HEK293 (cell line): Measurements from ENCODE around the gene PAIP2.

ENCODE experiments used
- CTCF ChIA-PET: fragments of 350-600 bp; formaldehyde crosslinking; extraction: SDS; loops from one replicate; lab custom pipeline; 2021; ENCODE audit warnings: antibody characterized with exemption; lab: Yijun Ruan, JAX
- POLR2A ChIA-PET: fragments of 300-600 bp; formaldehyde crosslinking; extraction: SDS; loops from one replicate; lab custom pipeline; 2020; ENCODE audit warnings: antibody characterized with exemption, inconsistent platforms; lab: Yijun Ruan, JAX
- H3K27ac ChIP-seq: fragments of 200-500 bp; sonication (Bioruptor generic); 2 replicates; pipeline ENCODE4 v1.5.1; 2014; ENCODE audit warnings: low read depth, low read length, control low read depth, inconsistent platforms; ENCODE audit errors: extremely low read depth
- H3K36me3 ChIP-seq, 2 experiments: fragments of 200-500 bp in 1 of 2; sonication (Bioruptor generic) in 1 of 2; 1 replicate in 1 of 2; 2 replicates in 1 of 2; pipeline ENCODE4 v1.5.1; 2014 to 2017; ENCODE audit warnings: inconsistent platforms in 2 of 2, low read length in 2 of 2; ENCODE audit not compliant: control insufficient read depth in 2 of 2, insufficient read depth in 1 of 2
- H3K4me1 ChIP-seq: fragments of 200-500 bp; sonication (Bioruptor generic); 2 replicates; pipeline ENCODE4 v1.5.1; 2014; ENCODE audit warnings: mild to moderate bottlenecking, low read length, inconsistent platforms; ENCODE audit not compliant: control insufficient read depth, insufficient read depth
- H3K4me3 ChIP-seq: 2 replicates; pipeline ENCODE4 v1.5.1; 2011; ENCODE audit warnings: low read depth, mild to moderate bottlenecking, control low read depth, low read length, moderate library complexity
- H3K9me3 ChIP-seq: fragments of 200-500 bp; sonication (Bioruptor generic); 2 replicates; pipeline ENCODE4 v1.5.1; 2014; ENCODE audit warnings: low read depth, low read length, inconsistent platforms; ENCODE audit not compliant: control insufficient read depth, insufficient read depth
- BCL11B ChIP-seq: fragments of 450-650 bp; formaldehyde crosslinking; IDR thresholded peaks from 2 replicates; pipeline ENCODE4 v1.5.1; 2016; ENCODE audit warnings: low read depth, missing biosample characterization, missing genetic modification characterization
- ELK4 ChIP-seq: IDR thresholded peaks from 2 replicates; pipeline ENCODE4 v1.6.1; 2011; ENCODE audit warnings: mild to moderate bottlenecking, low read depth, low read length, borderline replicate concordance
- GLI2 ChIP-seq: fragments of 450-650 bp; formaldehyde crosslinking; IDR thresholded peaks from 2 replicates; pipeline ENCODE4; 2017; ENCODE audit warnings: missing biosample characterization, missing genetic modification characterization, low read depth, borderline replicate concordance
- GLI4 ChIP-seq: fragments of 450-650 bp; formaldehyde crosslinking; IDR thresholded peaks from 2 replicates; pipeline ENCODE4 v1.5.1; 2016; ENCODE audit warnings: missing biosample characterization, missing genetic modification characterization
- REST ChIP-seq: fragments of 450-650 bp; formaldehyde crosslinking; IDR thresholded peaks from 2 replicates; pipeline ENCODE4 v1.5.1; 2016; ENCODE audit warnings: missing biosample characterization, missing genetic modification characterization
- ZBTB1 ChIP-seq: fragments of 450-650 bp; formaldehyde crosslinking; IDR thresholded peaks from 2 replicates; pipeline ENCODE4 v1.5.1; 2016; ENCODE audit warnings: missing biosample characterization, missing genetic modification characterization
- ZEB2 ChIP-seq: fragments of 450-650 bp; formaldehyde crosslinking; IDR thresholded peaks from 2 replicates; pipeline ENCODE4 v1.5.1; 2016; ENCODE audit warnings: missing biosample characterization, missing genetic modification characterization
- ZIC2 ChIP-seq: fragments of 450-650 bp; formaldehyde crosslinking; IDR thresholded peaks from 2 replicates; pipeline ENCODE4 v1.5.1; 2016; ENCODE audit warnings: missing biosample characterization, missing genetic modification characterization
- ZNF10 ChIP-seq: fragments of 450-650 bp; formaldehyde crosslinking; IDR thresholded peaks from 2 replicates; pipeline ENCODE4 v1.5.1; 2017; ENCODE audit warnings: missing biosample characterization, missing genetic modification characterization
- ZNF138 ChIP-seq: fragments of 450-650 bp; formaldehyde crosslinking; IDR thresholded peaks from 2 replicates; pipeline ENCODE4 v1.5.1; 2016; ENCODE audit warnings: missing biosample characterization, missing genetic modification characterization, borderline replicate concordance
- ZNF155 ChIP-seq: fragments of 450-650 bp; formaldehyde crosslinking; IDR thresholded peaks from 2 replicates; pipeline ENCODE4 v1.5.1; 2016; ENCODE audit warnings: missing biosample characterization, missing genetic modification characterization
- ZNF16 ChIP-seq: fragments of 450-650 bp; formaldehyde crosslinking; IDR thresholded peaks from 2 replicates; pipeline ENCODE4 v1.5.1; 2016; ENCODE audit warnings: low read depth, missing biosample characterization, missing genetic modification characterization
- ZNF423 ChIP-seq: fragments of 450-650 bp; formaldehyde crosslinking; IDR thresholded peaks from 2 replicates; pipeline ENCODE4 v1.5.1; 2016; ENCODE audit warnings: missing biosample characterization, missing genetic modification characterization
- ZNF645 ChIP-seq: fragments of 450-650 bp; formaldehyde crosslinking; IDR thresholded peaks from 2 replicates; pipeline ENCODE4; 2016; ENCODE audit warnings: missing biosample characterization, missing genetic modification characterization
- ZNF660 ChIP-seq: fragments of 450-650 bp; IDR thresholded peaks from 2 replicates; pipeline ENCODE4 v1.5.1; 2018; ENCODE audit warnings: missing biosample characterization, mild to moderate bottlenecking, missing genetic modification characterization
- ZNF792 ChIP-seq: fragments of 450-650 bp; formaldehyde crosslinking; IDR thresholded peaks from 2 replicates; pipeline ENCODE4 v1.5.1; 2016; ENCODE audit warnings: missing biosample characterization, missing genetic modification characterization
- ZSCAN18 ChIP-seq: fragments of 450-650 bp; formaldehyde crosslinking; IDR thresholded peaks from 2 replicates; pipeline ENCODE4 v1.5.1; 2016; ENCODE audit warnings: missing biosample characterization, missing genetic modification characterization
- TF ChIP-seq, protein P1 (sequence below): fragments of 450-650 bp; formaldehyde crosslinking; IDR thresholded peaks from 2 replicates; pipeline ENCODE4 v1.5.1; 2017; ENCODE audit warnings: missing biosample characterization, missing genetic modification characterization
- TF ChIP-seq, protein P2 (sequence below): fragments of 450-650 bp; formaldehyde crosslinking; conservative IDR thresholded peaks from 2 replicates; pipeline ENCODE4 v1.5.1; 2016; ENCODE audit warnings: low read depth, missing biosample characterization, missing genetic modification characterization

Gene PAIP2

DNA sequence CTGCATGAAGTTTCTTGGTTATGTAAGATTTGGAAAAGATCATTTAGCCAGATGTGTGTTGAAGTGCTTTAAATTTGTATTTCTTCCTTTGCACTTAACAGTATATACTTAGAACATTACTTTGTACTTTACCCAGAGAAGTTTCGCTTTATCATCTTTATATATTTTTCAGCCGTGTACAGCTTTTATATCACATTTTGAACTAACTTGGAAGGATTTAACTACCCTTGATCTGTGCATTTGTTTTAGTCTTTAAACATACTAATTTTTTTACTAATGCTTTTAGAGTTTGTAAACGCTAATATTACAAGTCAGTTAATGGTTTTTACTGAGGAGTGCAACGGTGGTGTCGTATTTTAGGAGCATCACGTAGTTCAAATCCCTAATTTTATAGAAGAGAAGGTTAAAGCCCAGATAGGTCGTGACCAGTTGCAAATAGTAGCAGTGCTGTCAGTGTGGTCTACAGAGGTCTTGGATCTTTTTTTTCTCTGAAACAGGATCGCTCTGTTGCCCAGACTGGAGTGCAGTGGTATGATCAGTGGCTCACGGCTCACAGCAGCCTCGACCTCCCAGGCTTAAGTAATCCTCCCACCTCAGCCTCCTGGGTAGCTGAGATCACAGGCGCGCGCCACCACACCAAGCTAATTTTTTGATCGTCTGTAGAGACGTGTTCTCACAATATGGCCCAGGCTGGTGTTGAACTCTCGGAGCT is 46.2 kb upstream of the PAIP2 start (continued):
- TF ChIP-seq ELK4 = no peak

DNA sequence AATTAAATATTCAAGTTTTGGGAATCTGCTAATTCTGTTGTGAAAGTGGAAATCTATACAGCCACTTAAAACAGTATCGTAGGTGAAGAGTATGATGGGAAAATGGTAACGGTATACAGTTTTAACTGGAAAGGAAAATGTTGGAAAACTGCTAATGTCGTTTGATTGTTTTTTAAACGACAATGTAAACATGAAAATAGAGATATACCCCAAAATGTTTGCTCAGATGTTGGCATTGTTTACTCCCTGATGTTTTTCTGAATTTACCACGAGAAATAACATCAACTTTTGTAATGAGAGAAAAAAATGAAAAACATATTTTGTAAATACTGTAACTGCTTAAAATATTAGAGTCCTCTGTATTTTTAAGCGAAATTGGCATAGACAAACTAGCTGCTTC is 45.5 kb upstream of the PAIP2 start:
- POLR2A ChIA-PET = interaction anchor here (1.2 kb wide), 1 partner anchor 36 kb away, joined by 3 read pairs; no protein-coding TSS in a partner anchor
- TF ChIP-seq GLI2 (tag by site-specific recombination) (0 out of 2 replicates have a peak, but pooled peaks have one; percentile 6), GLI4 (no peak), ZNF423 (tag by site-specific recombination) (no peak), ZNF660 (tag by site-specific recombination) (no peak), ZSCAN18 (no peak)
- TF ChIP-seq, protein P1, sequence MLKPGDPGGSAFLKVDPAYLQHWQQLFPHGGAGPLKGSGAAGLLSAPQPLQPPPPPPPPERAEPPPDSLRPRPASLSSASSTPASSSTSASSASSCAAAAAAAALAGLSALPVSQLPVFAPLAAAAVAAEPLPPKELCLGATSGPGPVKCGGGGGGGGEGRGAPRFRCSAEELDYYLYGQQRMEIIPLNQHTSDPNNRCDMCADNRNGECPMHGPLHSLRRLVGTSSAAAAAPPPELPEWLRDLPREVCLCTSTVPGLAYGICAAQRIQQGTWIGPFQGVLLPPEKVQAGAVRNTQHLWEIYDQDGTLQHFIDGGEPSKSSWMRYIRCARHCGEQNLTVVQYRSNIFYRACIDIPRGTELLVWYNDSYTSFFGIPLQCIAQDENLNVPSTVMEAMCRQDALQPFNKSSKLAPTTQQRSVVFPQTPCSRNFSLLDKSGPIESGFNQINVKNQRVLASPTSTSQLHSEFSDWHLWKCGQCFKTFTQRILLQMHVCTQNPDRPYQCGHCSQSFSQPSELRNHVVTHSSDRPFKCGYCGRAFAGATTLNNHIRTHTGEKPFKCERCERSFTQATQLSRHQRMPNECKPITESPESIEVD (tag by site-specific recombination) = peak; percentile 92
- H3K4me3 ChIP-seq = no peak overlapping the region

DNA sequence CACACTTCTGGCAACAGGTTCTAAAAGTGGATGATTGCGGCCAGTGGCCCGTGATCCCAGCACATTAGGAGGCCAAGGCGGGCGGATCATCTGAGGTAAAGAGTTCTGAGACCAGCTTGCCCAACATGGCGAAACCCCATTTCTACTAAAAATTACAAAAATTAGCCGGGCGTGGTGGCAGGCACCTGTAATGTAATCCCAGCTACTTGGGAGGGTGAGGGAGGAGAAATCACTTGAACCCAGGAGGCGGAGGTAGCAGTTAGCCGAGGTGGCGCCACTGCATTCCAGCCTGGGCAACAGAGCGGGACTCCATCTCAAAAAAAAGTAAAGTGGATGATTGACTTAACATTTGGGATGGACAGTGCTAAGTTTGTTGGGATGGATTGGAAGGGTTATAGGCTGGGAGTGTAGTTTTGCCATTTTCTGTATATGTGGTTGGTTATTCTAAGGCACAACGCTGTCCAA is 44.8 kb upstream of the PAIP2 start:
- ChIA-PET CTCF (interaction anchor here (0.6 kb wide), 1 partner anchor 11 kb away, joined by 4 read pairs; no protein-coding TSS in a partner anchor), POLR2A (interaction anchor here (0.7 to 1.2 kb wide), 2 partner anchors 9 to 35 kb away, joined by 3 read pairs; no protein-coding TSS in a partner anchor)
- peaks cover 0 to 8% of the 10 kb centered on the region in 2 experiments; a peak in 2 of 3 replicates for H3K36me3 ChIP-seq
- no peak overlapping the region for H3K27ac ChIP-seq
- peaks cover 45% of the 10 kb centered on the region for H3K4me1 ChIP-seq
- no peaks in the 10 kb centered on the region for H3K9me3 ChIP-seq
- no peak overlapping the region for H3K4me3 ChIP-seq
- TF ChIP-seq ZNF138 (tag by site-specific recombination) (no peak), ZNF16 (tag by site-specific recombination) (no peak), ZIC2 (tag by site-specific recombination) (no peak), BCL11B (tag by site-specific recombination) (no peak), ZNF155 (tag by site-specific recombination) (no peak), ZNF792 (tag by site-specific recombination) (no peak), ZNF645 (tag by site-specific recombination) (no peak), ZBTB1 (tag by site-specific recombination) (no peak), ZNF10 (no peak), REST (tag by site-specific recombination) (peak; percentile 64; the same call in 1 of the 2 replicates), ZNF660 (tag by site-specific recombination) (no peak), ZEB2 (tag by site-specific recombination) (0 out of 2 replicates have a peak, but pooled peaks have one; percentile 36)
- TF ChIP-seq, protein P2, sequence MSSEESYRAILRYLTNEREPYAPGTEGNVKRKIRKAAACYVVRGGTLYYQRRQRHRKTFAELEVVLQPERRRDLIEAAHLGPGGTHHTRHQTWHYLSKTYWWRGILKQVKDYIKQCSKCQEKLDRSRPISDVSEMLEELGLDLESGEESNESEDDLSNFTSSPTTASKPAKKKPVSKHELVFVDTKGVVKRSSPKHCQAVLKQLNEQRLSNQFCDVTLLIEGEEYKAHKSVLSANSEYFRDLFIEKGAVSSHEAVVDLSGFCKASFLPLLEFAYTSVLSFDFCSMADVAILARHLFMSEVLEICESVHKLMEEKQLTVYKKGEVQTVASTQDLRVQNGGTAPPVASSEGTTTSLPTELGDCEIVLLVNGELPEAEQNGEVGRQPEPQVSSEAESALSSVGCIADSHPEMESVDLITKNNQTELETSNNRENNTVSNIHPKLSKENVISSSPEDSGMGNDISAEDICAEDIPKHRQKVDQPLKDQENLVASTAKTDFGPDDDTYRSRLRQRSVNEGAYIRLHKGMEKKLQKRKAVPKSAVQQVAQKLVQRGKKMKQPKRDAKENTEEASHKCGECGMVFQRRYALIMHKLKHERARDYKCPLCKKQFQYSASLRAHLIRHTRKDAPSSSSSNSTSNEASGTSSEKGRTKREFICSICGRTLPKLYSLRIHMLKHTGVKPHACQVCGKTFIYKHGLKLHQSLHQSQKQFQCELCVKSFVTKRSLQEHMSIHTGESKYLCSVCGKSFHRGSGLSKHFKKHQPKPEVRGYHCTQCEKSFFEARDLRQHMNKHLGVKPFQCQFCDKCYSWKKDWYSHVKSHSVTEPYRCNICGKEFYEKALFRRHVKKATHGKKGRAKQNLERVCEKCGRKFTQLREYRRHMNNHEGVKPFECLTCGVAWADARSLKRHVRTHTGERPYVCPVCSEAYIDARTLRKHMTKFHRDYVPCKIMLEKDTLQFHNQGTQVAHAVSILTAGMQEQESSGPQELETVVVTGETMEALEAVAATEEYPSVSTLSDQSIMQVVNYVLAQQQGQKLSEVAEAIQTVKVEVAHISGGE (tag by site-specific recombination) = no peak

More for the DNA sequence above, 45.5 kb upstream of the PAIP2 start:
- H3K36me3 ChIP-seq = peaks cover 0 to 5% of the 10 kb centered on the region in 2 experiments; a peak in 2 of 3 replicates
- peaks cover 41% of the 10 kb centered on the region for H3K4me1 ChIP-seq
- H3K9me3 ChIP-seq = no peaks in the 10 kb centered on the region
- no peak overlapping the region for H3K27ac ChIP-seq
- CTCF ChIA-PET = no interaction called here
